Gastrocnemius medialis (tissue), 4 donors: ENCODE measurements around the gene RNF40.
A peak's percentile ranks its signal among the peaks of the same experiment; 100 is the strongest.

Source experiments
- CTCF ChIP-seq, 5 experiments: fragments of 450-650 bp in 3 of 5; fragments of 200-600 bp in 2 of 5; sonication (generic) in 2 of 5; IDR thresholded peaks in 4 of 5; conservative IDR thresholded peaks in 1 of 5; 1 replicate in 4 of 5; 2 replicates in 1 of 5; pipeline ENCODE4 v1.5.1; 2016 to 2019; ENCODE audit warnings: antibody characterized with exemption in 5 of 5, mild to moderate bottlenecking in 3 of 5, moderate library complexity in 3 of 5
- POLR2A ChIP-seq, 2 donors: fragments of 450-650 bp; IDR thresholded peaks; one replicate each; pipeline ENCODE4 v1.6.1; 2017; ENCODE audit warnings: antibody characterized with exemption in 2 of 2, mild to moderate bottlenecking in 2 of 2, moderate library complexity in 2 of 2

- TF ChIP-seq POLR2A (IDR thresholded peaks at IDR 0.05) (no peak), CTCF (IDR thresholded peaks at IDR 0.05 in 4 of 5, conservative IDR thresholded peaks at IDR 0.05 in 1 of 5) (peak in 2 of 5 experiments; percentile 13 to 41)
Measured at GRCh38 chr16:30777591-30778297, 15.6 kb downstream of the RNF40 start.
